Colonic mucosa (tissue), 4 donors: Measurements from ENCODE around the gene LEMD2. TPM values are rescaled to one million over a fixed set of nuclear protein-coding genes. Genes with fewer than 3 reads are reported as not detected.

Experiments
- DNase-seq: peaks from one replicate; pipeline ENCODE4 v3.0.0-alpha.2; 2020
- H3K27ac ChIP-seq: fragments of 200-600 bp; one replicate; pipeline ENCODE4 v1.8.0; 2021
- H3K27me3 ChIP-seq: fragments of 200-600 bp; one replicate; pipeline ENCODE4 v1.8.0; 2021
- H3K36me3 ChIP-seq: fragments of 200-600 bp; one replicate; pipeline ENCODE4 v1.8.0; 2021
- H3K4me1 ChIP-seq: fragments of 200-600 bp; one replicate; pipeline ENCODE4 v1.8.0; 2021; ENCODE audit warnings: mild to moderate bottlenecking
- H3K4me3 ChIP-seq: fragments of 200-600 bp; one replicate; pipeline ENCODE4 v1.8.0; 2021
- H3K9ac ChIP-seq, 2 donors: one replicate each; pipeline ENCODE4 v1.7.0; 2013; ENCODE audit warnings: control low read depth in 2 of 2, low read depth in 2 of 2, low read length in 2 of 2
- H3K9me3 ChIP-seq: fragments of 200-600 bp; one replicate; pipeline ENCODE4 v1.8.0; 2021
- CTCF ChIP-seq: fragments of 200-600 bp; IDR thresholded peaks from one replicate; pipeline ENCODE4 v1.8.0; 2022; ENCODE audit warnings: antibody characterized with exemption, mild to moderate bottlenecking
- intact Hi-C: fragments of 100-400 bp; cut with DNase I; formaldehyde crosslinking; loops from one replicate; pipeline ENCODE4 v1.14.1; 2022
- total RNA-seq, 2 donors: library from RNA; stranded (reverse); fragmentation: NEBNext Ultra II Directional in 1 of 2; extraction: Animal tissue kit (Norgen Biotek cat#: 25700) in 1 of 2; gene quantifications; one replicate each; pipeline ENCODE4 v1.2.1, GENCODE V29; 2021
- donor health status: healthy.
- donor health status: DM: no; HTN: no; CAD: no.
- donor health status: DM: no; HTN: no; CAD: no.

LEMD2 gene
- total RNA-seq, 2 donors from 2014 or later: 61.6 to 68.1 TPM

- no peaks in the 10 kb centered on the region for H3K9me3 ChIP-seq
- no peaks in the 10 kb centered on the region for H3K4me1 ChIP-seq
- intact Hi-C loops: no loop called here
- no peak for TF ChIP-seq CTCF
- no peak overlapping the region for H3K27ac ChIP-seq
- no peaks in the 10 kb centered on the region for H3K36me3 ChIP-seq
- no peak for DNase-seq
- no peak overlapping the region for H3K9ac ChIP-seq
- no peak overlapping the region for H3K4me3 ChIP-seq
- H3K27me3 ChIP-seq: no peaks in the 10 kb centered on the region
Observed at GRCh38 chr6:33729059-33729458, 59.9 kb downstream of the LEMD2 start.

DNA sequence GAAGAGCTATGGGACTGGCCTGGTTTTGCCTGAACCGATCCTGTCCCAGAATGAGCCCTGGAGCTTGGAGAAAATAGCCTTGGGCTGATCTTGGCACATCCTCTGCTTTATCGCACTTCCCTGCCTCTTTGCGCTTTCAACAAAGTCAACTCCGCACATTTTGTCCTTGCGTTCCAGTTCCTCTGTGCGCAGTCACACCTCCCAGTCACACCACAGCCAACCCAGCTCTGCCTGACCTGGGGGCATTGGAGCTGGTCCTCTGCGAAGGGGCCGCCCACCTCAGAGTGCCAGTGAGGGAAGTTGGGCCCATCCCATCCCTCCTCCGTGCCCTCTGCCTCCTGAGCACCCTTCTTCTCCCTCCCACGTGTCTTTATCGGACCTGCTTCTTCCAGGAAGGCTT, 60.5 kb downstream of the LEMD2 start:
- no peaks in the 10 kb centered on the region for H3K36me3 ChIP-seq
- TF ChIP-seq CTCF: no peak

GRCh38 chr6:33727932-33728331, 61.0 kb downstream of the LEMD2 start:
- H3K4me3 ChIP-seq: no peak overlapping the region
- intact Hi-C loops: no loop called here
- H3K9me3 ChIP-seq: no peaks in the 10 kb centered on the region
- TF ChIP-seq CTCF: no peak
- DNase-seq: no peak
- H3K36me3 ChIP-seq: no peaks in the 10 kb centered on the region
- no peaks in the 10 kb centered on the region for H3K27me3 ChIP-seq
- H3K4me1 ChIP-seq: no peaks in the 10 kb centered on the region
- H3K9ac ChIP-seq: no peak overlapping the region
- H3K27ac ChIP-seq: no peak overlapping the region

More for the DNA sequence above, 60.5 kb downstream of the LEMD2 start:
- Histone ChIP-seq H3K9ac (no peak overlapping the region), H3K9me3 (no peaks in the 10 kb centered on the region), H3K27me3 (no peaks in the 10 kb centered on the region), H3K4me3 (no peak overlapping the region), H3K27ac (no peak overlapping the region), H3K4me1 (no peaks in the 10 kb centered on the region)
- no peak for DNase-seq
- intact Hi-C loops: no loop called here

DNA sequence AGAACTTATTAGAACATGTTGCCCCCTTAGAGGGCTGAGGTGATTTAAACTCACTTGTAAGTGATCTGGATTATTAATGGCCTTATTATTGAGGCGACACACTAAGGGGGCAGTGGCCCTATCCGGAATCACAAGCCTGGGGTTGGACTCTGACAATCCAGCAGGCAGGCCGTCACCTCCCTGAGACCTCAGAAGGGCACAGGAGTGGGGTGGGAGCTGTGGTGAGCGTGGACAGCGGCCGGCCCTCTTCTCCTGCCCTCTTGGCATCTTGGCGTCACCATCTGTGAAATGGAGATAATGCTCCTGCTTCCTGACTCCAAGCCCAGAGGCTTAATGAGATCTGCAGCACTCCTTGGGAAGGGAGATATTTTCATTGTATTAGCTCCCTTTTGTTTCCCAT, 61.8 kb downstream of the LEMD2 start:
- intact Hi-C loops: no loop called here
- Histone ChIP-seq H3K36me3 (no peaks in the 10 kb centered on the region), H3K27ac (no peak overlapping the region), H3K9me3 (no peaks in the 10 kb centered on the region), H3K4me3 (no peak overlapping the region), H3K4me1 (no peaks in the 10 kb centered on the region), H3K27me3 (no peaks in the 10 kb centered on the region), H3K9ac (no peak overlapping the region)
- DNase-seq: no peak
- no peak for TF ChIP-seq CTCF

DNA sequence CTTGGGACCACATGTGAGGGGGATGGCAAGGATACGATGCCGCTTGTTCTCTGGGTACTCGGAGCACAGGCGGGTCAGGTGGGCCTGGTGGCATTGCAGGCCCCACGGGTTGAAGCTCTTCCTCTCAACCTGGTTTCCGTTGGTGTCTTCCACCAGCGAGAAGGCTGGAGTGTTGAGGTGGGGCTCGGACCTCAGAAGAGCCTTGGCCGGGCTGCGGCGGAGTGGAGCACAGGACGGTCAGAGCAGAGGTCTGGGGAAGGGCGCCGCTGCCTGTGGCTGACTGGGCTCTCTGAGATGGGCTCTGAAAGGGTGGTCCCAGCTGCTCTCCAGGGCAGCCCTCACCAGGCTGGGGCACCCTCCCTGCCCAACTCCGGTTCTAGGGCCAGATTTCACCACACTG, 62.2 kb downstream of the LEMD2 start:
- no peak overlapping the region for H3K27ac ChIP-seq
- intact Hi-C loops: no loop called here
- no peak for DNase-seq

More for the DNA sequence above, 62.2 kb downstream of the LEMD2 start:
- H3K9me3 ChIP-seq: no peaks in the 10 kb centered on the region
- H3K36me3 ChIP-seq: no peaks in the 10 kb centered on the region
- H3K27me3 ChIP-seq: no peaks in the 10 kb centered on the region
- no peak overlapping the region for H3K9ac ChIP-seq
- H3K4me3 ChIP-seq: no peak overlapping the region
- TF ChIP-seq CTCF: no peak
- no peaks in the 10 kb centered on the region for H3K4me1 ChIP-seq
